ENCODE data around the gene TSPAN12.

DNA sequence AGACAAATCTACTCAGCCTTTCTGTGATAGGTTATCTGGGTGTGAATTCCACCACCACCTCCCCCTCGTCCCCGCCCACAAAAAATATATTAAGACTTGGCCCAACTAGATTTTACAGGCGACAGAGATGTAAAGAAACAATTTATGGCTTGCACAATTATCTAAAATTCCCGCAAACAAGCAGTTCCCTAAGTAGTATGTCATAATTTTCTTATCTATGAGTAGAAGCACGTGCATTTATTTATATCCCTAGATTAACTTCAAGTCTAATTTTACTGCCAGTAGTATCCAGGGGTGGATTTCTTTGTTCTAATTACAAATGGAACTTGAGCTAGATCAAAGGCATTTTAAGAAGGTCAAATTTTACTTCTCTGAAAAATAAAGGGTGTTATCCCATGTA lies 1.7 kb downstream of the TSPAN12 start:
- TF ChIP-seq TAF1 (IDR thresholded peaks at IDR 0.05; ENCODE audit: low read depth): no peak
- TF ChIP-seq EZH2 (IDR thresholded peaks at IDR 0.05; ENCODE audit: borderline replicate concordance, insufficient read depth, low read length, poor library complexity, severe bottlenecking): no peak
- TF ChIP-seq CTCF (IDR thresholded peaks at IDR 0.05; ENCODE audit: poor library complexity, severe bottlenecking): no peak
- no peak for TF ChIP-seq REST (IDR thresholded peaks at IDR 0.05; ENCODE audit: borderline replicate concordance)
- no peak for TF ChIP-seq POLR2AphosphoS5 (IDR thresholded peaks at IDR 0.05)
- no peak for TF ChIP-seq EP300 (conservative IDR thresholded peaks at IDR 0.05; ENCODE audit: poor library complexity, severe bottlenecking)
